ENCODE measurements around the gene RBP3. TPM values are rescaled to one million over a fixed set of nuclear protein-coding genes. Genes with fewer than 3 reads are reported as not detected.
"Not testable (repeated sequence)": the region's sequence is repeated elsewhere in the genome, so short reads cannot be mapped to it uniquely, and the experiment has no call there.

The RBP3 gene
- total RNA-seq, 1 experiment from 2014 or later = not detected

DNA sequence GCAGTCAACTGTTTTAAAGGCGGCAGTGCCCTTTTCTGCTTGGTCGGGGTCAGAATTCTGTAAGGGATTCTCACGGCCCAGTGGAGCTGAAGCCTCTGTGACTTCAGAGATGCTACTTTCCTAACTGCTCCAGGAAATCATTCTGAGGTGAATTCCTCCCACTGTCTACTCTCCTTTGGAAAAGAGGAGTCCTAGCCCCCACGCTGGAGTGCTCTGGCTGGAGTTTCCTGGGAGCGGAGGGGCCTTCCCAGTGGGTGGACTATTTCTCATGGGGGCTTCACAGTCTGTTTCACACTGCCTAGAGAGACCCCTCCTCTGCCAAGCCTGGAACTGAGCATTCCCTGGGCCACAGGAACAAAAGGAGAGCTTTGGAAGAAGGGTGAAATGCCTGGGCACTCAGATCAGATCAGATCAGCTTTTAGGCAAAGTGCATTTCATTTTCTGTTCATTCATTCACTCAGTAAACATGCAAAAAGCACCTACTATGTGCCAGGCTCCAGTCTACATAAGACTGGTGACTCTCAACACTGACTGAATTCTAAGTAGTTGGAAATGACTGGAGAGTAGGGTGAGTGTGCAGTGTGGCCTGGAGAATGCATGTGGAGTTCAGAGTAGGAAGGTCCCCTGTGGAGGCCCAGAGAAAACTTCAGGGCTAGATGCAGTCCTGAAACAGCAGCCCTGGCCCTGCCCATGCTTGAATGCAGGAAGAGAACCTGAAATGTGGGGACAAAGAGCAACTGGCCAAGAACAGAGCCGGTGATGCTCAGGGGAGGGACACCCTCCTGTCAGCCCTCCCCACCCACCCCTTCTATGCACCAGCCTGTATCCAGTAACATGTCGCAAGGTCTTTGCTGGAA lies 23.7 kb downstream of the RBP3 start:
- DNase-seq (ENCODE audit: low spot score) = no peak

DNA sequence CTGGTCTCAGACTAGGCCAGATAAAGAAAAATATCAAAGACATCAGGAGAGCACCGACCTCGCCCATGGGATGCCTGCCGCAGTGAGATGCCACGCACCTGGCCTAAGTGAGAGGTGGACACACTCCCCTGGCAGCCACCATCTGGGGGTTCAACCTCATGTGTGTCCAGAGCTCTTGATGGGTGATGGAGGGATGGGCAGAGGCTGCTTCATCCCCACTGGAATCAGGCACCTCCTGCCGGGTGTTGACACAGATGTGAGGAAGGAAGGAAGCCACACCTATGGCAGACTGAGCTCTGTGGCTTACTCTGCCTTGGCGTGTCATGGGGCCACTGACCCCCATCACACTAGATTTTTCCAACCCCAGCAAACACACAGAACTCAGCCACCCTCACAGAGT lies 24.6 kb downstream of the RBP3 start:
- no peak for DNase-seq (ENCODE audit: low spot score)

- DNase-seq (ENCODE audit: low spot score) = no peak
These were observed 26.7 kb downstream of the RBP3 start for GRCh38 chr10:47374611-47375536.

GRCh38 chr10:47376522-47377220 lies 28.5 kb downstream of the RBP3 start:
- no peak for DNase-seq (ENCODE audit: low spot score)

DNA sequence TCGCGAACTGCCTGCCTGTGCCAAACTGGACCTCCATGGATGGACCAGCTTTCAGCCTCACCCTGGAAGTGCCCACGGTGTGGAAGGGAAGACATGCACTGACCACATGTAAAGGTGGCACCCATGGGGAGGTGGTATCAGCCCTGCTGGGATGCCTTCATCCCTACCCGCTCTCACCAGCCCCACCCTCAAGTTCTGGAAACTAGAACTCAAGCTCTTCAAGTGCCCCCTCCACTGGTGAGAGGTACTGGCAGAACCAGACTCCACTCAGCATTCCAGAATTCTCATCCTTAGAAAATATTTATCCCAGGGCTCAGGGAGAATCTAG lies 30.0 kb downstream of the RBP3 start:
- no peak for DNase-seq (ENCODE audit: low spot score)

- no peak for DNase-seq (ENCODE audit: low spot score)
These were observed 30.7 kb downstream of the RBP3 start for GRCh38 chr10:47378606-47379444.

- DNase-seq (ENCODE audit: low spot score) = no peak
These were observed 31.3 kb downstream of the RBP3 start for GRCh38 chr10:47379445-47379785.

GRCh38 chr10:47379901-47380300 lies 31.7 kb downstream of the RBP3 start:
- DNase-seq (ENCODE audit: low spot score) = no peak

DNA sequence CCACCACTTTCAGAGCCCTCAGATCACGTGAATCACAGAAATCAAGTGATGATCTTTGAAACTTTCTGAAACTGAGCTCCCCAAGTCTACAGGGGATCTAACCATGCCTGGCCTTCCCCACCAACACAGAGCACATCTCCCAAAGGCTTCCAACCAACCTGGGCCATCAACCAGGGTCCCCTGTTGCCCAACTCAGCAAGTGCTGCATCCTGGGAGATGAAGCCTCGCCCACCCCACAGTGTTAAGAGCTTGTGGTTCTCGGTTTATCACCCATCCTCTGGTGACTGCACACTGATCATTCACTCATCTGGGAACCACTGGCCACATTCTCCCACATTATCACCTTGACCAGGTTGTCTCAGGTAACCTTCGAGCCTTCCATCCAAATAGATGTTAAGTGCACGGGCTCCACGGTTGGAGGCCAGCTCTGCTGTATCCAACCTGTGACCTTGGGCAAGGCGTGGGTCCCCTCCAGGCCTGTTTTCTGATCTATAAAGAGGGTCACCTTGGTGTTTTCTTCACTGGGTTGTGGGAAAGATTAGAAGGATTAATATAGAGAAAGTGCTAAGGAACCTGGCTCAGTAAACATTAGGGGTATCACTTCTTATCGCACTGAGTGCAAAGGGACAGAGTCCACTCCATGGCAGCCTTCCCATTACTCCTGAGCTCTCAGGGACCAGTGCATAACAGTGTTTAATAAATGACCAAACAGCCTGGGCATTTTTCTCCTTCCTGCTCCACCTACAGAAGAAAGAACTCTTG lies 32.4 kb downstream of the RBP3 start:
- no peak for DNase-seq (ENCODE audit: low spot score)

DNA sequence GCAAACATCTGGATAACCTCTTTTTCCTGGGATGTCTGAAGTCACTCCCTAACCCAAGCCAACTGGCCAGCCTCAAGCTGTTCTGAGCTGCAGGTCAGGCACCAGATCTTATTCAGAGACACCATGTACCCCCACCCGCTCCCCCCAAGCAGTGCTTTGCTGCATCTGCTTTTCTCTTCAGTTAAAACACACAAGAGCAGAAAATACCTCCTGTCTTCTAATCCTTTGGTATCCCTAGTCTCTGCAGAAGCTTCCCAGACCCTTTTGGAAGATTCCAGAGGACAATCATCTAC lies 32.9 kb downstream of the RBP3 start:
- no peak for DNase-seq (ENCODE audit: low spot score)

- no peak for DNase-seq (ENCODE audit: low spot score)
These were observed 33.5 kb downstream of the RBP3 start for GRCh38 chr10:47381427-47382379.

- DNase-seq (ENCODE audit: low spot score) = no peak
These were observed 35.3 kb downstream of the RBP3 start for GRCh38 chr10:47383261-47384147.

DNA sequence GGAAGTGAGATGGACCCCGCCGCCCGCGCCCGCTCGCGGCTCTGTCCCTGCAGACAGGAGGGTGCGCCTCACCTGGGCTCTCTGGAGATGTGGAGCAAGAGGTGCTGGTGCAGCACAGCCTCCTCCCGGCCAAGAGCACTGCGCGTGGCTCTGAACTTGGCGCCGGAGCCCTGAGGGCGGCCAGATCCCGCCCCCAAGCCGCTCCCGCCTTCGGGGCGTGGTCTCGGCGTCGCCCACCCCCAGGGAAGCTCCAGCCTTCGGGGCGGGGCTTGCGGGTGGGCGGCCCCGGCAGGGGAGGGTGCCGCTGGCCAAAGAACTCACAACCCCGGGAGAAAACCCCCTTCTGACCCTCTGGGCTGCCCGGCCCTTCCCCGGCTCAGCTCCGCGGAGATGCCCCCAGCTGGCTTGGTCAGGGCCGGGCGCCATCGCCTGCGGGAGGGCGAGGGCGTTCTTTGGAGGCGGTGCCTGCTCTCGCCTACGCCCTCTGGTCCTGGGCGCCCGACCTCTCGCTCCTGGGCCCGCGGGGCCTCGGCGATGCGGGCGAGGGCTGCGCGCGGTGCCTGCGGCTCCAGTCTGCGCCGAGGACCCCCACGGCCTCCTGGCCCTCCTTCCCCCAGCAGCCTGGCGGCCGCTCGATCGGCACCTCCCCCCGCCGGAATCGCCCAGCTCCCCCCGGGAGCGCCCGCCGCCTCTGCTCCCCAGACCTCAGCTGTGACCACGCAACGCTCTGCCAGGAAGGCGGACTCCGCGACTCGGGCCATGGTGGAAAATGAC lies 36.2 kb downstream of the RBP3 start, which contains the start of gene ZNF488:
Gene ZNF488, minus strand, starts transcription at position 146 of the 774 bp plus-strand sequence. CDS start 15,464 bp downstream, outside the sequence.
- DNase-seq (ENCODE audit: low spot score) = peak; percentile 64

DNA sequence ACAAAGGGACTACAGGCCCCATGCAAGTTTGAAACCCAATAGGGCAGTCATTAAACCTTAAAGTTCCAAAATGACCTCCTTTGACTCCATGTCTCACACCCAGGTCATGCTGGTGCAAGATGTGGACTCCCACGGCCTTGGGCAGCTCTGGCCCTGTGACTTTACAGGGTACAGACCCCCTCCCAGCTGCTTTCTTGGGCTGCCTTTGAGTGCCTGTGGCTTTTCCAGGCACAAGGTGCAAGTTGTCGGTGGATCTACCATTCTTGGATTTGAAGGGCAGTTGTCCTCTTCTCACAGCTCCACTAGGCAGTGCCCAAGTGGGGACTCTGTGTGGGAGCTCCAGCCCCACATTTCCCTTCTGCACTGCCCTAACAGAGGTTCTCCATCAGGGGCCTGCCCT lies 37.9 kb downstream of the RBP3 start:
- DNase-seq (ENCODE audit: low spot score) = not testable (repeated sequence)

DNA sequence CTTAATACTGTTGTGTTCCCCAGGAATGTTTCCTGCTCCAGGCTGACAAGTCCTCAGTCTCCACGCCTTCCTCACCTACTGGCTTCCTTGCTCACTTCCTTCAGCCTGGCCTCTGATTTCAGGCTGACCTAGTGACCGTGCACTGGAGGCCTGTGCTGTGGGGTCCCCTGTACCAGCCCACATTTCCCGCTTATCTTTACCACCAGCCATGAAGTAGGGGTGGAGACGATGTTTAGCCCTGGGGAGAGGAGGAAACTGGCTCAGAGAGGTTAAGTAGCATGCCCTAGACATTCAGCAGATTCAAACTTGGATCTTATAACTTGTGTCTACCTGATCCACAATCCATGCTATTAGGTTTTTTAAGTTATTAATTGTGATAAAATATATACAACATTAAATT lies 40.7 kb downstream of the RBP3 start:
- DNase-seq (ENCODE audit: low spot score) = no peak

- DNase-seq (ENCODE audit: low spot score) = no peak
These were observed 41.5 kb downstream of the RBP3 start for GRCh38 chr10:47389619-47390018.

- DNase-seq (ENCODE audit: low spot score) = no peak
These were observed 48.2 kb downstream of the RBP3 start for GRCh38 chr10:47396311-47396717.

DNA sequence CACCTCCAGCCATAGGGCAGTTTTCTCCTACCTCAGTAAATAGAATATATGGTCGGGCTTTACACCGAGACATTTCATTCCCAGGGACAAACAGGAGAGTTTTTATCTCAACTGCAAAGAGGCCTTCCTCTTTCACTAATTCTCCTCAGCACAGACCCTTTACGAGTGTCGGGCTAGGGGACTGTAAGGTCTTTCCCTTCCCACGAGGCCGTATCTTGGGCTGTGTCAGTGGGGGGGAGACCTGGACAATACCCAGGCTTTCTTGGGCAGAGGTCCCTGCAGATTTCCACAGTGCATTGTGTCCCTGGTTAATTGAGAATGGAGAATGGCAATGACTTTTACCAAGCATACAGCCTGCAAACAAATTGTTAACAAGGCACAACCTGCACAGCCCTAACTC lies 49.1 kb downstream of the RBP3 start:
- no peak for DNase-seq (ENCODE audit: low spot score)

Data from H4 (cell line).